Keratinocyte (primary cell): ENCODE measurements around the gene PRPF8. TPM values are rescaled to one million over a fixed set of nuclear protein-coding genes. Genes with fewer than 3 reads are reported as not detected.

ENCODE experiments used
- DNase-seq: peaks from one replicate; pipeline ENCODE4 v3.0.0-alpha.2; 2011; ENCODE audit warnings: low read depth, missing footprints, low spot score
- FAIRE-seq: peaks from 2 replicates; lab custom pipeline; 2011; peaks lifted over from hg19 to GRCh38; lab: Jason Lieb, UNC
- H2AFZ ChIP-seq: 2 replicates; pipeline ENCODE4 v1.6.0; 2012; ENCODE audit warnings: low read length, control low read depth, inconsistent platforms; ENCODE audit not compliant: control insufficient read depth
- H3K27ac ChIP-seq: 2 replicates; pipeline ENCODE4 v1.5.1; 2011; ENCODE audit warnings: low read length; ENCODE audit not compliant: control insufficient read depth, insufficient read depth
- H3K27me3 ChIP-seq: 3 replicates; pipeline ENCODE4 v1.6.0; 2011; ENCODE audit warnings: low read length; ENCODE audit not compliant: control insufficient read depth, insufficient read depth; ENCODE audit errors: extremely low read depth
- H3K36me3 ChIP-seq, 2 experiments: 2 replicates in 1 of 2; 3 replicates in 1 of 2; pipeline ENCODE4 v1.5.1; 2011; ENCODE audit warnings: low read length in 2 of 2, mild to moderate bottlenecking in 1 of 2; ENCODE audit not compliant: control insufficient read depth in 2 of 2, insufficient read depth in 2 of 2; ENCODE audit errors: extremely low read depth in 1 of 2
- H3K4me1 ChIP-seq: 3 replicates; pipeline ENCODE4 v1.5.1; 2011; ENCODE audit warnings: low read length; ENCODE audit not compliant: control insufficient read depth, insufficient read depth; ENCODE audit errors: extremely low read depth
- H3K4me2 ChIP-seq: 3 replicates; pipeline ENCODE4 v1.6.0; 2011; ENCODE audit warnings: low read depth, low read length; ENCODE audit not compliant: control insufficient read depth, insufficient read depth; ENCODE audit errors: extremely low read depth
- H3K4me3 ChIP-seq, 3 experiments: fragments of 200-600 bp in 1 of 3; sonication (generic) in 1 of 3; 2 replicates in 2 of 3; 3 replicates in 1 of 3; pipeline ENCODE4 v1.5.1; 2011 to 2016; ENCODE audit warnings: low read length in 3 of 3, mild to moderate bottlenecking in 3 of 3, control low read depth in 2 of 3, inconsistent platforms in 1 of 3, low read depth in 1 of 3, mixed read lengths in 1 of 3, mixed run types in 1 of 3, moderate library complexity in 1 of 3; ENCODE audit not compliant: control insufficient read depth in 2 of 3, insufficient read depth in 2 of 3; ENCODE audit errors: extremely low read depth in 1 of 3
- H3K79me2 ChIP-seq: 2 replicates; pipeline ENCODE4 v1.6.0; 2012; ENCODE audit warnings: low read length; ENCODE audit not compliant: control insufficient read depth, insufficient read depth
- H3K9ac ChIP-seq: 3 replicates; pipeline ENCODE4 v1.6.0; 2011; ENCODE audit warnings: low read length; ENCODE audit not compliant: control insufficient read depth, insufficient read depth; ENCODE audit errors: extremely low read depth
- H3K9me1 ChIP-seq: 3 replicates; pipeline ENCODE4 v1.6.0; 2011; ENCODE audit warnings: low read length; ENCODE audit not compliant: control insufficient read depth, insufficient read depth; ENCODE audit errors: extremely low read depth
- H3K9me3 ChIP-seq: 2 replicates; pipeline ENCODE4 v1.5.1; 2012; ENCODE audit warnings: low read depth, low read length; ENCODE audit not compliant: control insufficient read depth
- H4K20me1 ChIP-seq: 3 replicates; pipeline ENCODE4 v1.6.0; 2011; ENCODE audit warnings: low read length; ENCODE audit not compliant: control insufficient read depth, insufficient read depth; ENCODE audit errors: extremely low read depth
- EZH2 ChIP-seq: IDR thresholded peaks from one replicate; pipeline ENCODE4 v1.6.1; 2012; ENCODE audit warnings: inconsistent platforms, mild to moderate bottlenecking, low read length, moderate library complexity
- dilution Hi-C: fragments of 300-500 bp; cut with MboI; formaldehyde crosslinking; loops from one replicate; pipeline ENCODE4 v1.7.0; 2020; ENCODE audit warnings: low sequenced_read_pairs; ENCODE audit not compliant: extremely low pct_ligation_motif_present
- polyA plus RNA-seq, 5 experiments: library from polyadenylated mRNA; depleted of rRNA in 3 of 5; stranded (reverse) in 3 of 5; stranded (forward) in 1 of 5; unstranded in 1 of 5; fragments of >200 nt; gene quantifications; 1 replicate in 1 of 5; 2 replicates in 3 of 5; 3 replicates in 1 of 5; pipeline versions ENCODE4 v1.2.1 to v1.2.3, GENCODE V29; 2011 to 2012; ENCODE audit warnings: missing spikeins in 2 of 5, low read depth in 1 of 5, low replicate concordance in 1 of 5
- TF ChIP-seq, protein P1 (sequence below), 3 experiments: IDR thresholded peaks in 1 of 3; conservative IDR thresholded peaks in 1 of 3; optimal IDR thresholded peaks in 1 of 3; 2 replicates in 2 of 3; 3 replicates in 1 of 3; pipeline versions ENCODE3 to v1.5.1; 2011; ENCODE audit warnings: low read length in 3 of 3, mild to moderate bottlenecking in 3 of 3, moderate library complexity in 2 of 3, control low read depth in 1 of 3, inconsistent platforms in 1 of 3; ENCODE audit not compliant: insufficient read depth in 2 of 3; ENCODE audit errors: extremely low read depth in 1 of 3

PRPF8 gene
- polyA plus RNA-seq, 1 donor (not counting 4 experiments of a cell fraction or from before 2014, with no cell fraction given), result 97.5 TPM

DNA sequence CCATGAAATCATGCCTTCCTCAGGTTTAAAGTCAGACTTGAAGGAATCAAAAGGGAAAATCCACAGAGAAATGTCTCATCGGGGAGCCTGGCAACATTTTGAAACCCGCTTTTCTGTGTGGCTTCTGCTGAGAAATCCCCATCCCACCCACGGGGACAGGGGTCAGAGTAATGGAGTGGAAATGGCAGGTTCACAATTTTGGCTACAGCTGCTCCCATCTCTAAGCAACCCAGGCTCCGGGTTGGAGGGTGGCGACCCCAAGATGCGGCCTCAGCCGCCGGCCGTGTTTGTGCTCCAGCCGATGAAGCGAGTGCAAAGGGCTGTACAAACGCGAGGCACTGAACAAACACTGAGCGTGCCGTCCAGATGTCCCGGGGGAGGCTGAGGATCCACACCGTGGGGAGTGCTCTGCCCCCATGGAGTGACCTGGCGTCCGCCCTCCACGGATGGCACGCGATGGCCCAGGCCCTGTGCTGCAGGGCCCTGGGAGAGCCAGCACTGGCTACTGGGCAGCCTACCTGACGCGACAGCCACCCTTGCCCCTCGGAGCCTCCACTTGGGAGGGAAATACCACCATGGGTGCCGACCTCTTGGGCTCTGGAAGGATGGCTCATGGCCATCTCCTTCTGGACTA, 78.2 kb downstream of the PRPF8 start:
- DNase-seq, result no peak
- H3K27ac ChIP-seq, result no peak overlapping the region
- dilution Hi-C loops, result no loop called here
- H3K9me3 ChIP-seq, result peaks cover 4% of the 10 kb centered on the region
- TF ChIP-seq, protein P1, sequence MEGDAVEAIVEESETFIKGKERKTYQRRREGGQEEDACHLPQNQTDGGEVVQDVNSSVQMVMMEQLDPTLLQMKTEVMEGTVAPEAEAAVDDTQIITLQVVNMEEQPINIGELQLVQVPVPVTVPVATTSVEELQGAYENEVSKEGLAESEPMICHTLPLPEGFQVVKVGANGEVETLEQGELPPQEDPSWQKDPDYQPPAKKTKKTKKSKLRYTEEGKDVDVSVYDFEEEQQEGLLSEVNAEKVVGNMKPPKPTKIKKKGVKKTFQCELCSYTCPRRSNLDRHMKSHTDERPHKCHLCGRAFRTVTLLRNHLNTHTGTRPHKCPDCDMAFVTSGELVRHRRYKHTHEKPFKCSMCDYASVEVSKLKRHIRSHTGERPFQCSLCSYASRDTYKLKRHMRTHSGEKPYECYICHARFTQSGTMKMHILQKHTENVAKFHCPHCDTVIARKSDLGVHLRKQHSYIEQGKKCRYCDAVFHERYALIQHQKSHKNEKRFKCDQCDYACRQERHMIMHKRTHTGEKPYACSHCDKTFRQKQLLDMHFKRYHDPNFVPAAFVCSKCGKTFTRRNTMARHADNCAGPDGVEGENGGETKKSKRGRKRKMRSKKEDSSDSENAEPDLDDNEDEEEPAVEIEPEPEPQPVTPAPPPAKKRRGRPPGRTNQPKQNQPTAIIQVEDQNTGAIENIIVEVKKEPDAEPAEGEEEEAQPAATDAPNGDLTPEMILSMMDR (optimal IDR thresholded peaks at IDR 0.05 in 1 of 3, IDR thresholded peaks at IDR 0.05 in 1 of 3, conservative IDR thresholded peaks at IDR 0.05 in 1 of 3; ENCODE audit: extremely low read depth in 1 of 3, insufficient read depth in 2 of 3, low read length in 3 of 3), result no peak
- TF ChIP-seq EZH2, result no peak
- H3K79me2 ChIP-seq, result no peaks in the 10 kb centered on the region
- FAIRE-seq, result no peak
- H4K20me1 ChIP-seq, result no peaks in the 10 kb centered on the region
- no peak overlapping the region for H3K4me2 ChIP-seq
- peaks cover 13% of the 10 kb centered on the region for H3K4me1 ChIP-seq
- no peaks in the 10 kb centered on the region for H3K9me1 ChIP-seq
- no peaks in the 10 kb centered on the region for H3K27me3 ChIP-seq
- no peak overlapping the region for H2AFZ ChIP-seq
- H3K36me3 ChIP-seq, result peaks cover 0 to 3% of the 10 kb centered on the region in 2 experiments
- H3K9ac ChIP-seq, result no peak overlapping the region
- no peak overlapping the region for H3K4me3 ChIP-seq

DNA sequence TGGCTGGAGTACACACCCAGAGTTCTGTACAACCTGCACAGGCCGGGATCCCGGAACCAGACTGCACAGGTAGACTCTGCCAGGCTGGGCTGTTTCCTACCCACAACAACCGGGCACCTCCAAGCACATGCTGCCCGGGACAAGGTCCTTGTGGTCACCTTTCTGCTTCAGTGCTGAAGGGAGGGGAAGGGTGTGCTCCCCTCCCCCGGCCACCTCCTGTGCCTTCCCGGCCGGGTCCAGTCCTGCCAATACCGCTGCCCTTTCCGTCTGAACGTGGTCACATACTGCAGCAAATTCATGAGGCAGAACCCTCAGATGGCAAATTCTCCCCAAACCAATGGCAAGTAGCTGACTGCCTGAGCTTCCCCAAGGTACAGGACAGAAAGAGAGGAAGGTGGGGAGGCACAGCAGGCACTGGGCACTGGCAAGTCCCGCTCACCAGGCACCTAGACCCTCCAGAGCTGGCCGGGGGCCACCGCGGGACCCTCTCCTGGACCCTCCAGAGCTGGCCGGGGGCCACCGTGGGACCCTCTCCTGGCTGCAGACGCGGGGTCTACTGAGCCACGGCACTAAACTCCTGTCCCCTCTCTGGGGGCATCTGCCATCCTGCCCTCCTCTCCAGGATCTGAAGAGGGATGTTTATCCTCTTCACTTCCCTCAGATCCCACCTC, 78.9 kb downstream of the PRPF8 start:
- DNase-seq (no peak), FAIRE-seq (no peak)
- Histone ChIP-seq H3K9ac (no peak overlapping the region), H4K20me1 (no peaks in the 10 kb centered on the region), H3K4me3 (no peak overlapping the region), H3K4me2 (no peak overlapping the region), H3K9me3 (peaks cover 4% of the 10 kb centered on the region), H3K4me1 (peaks cover 13% of the 10 kb centered on the region), H3K36me3 (peaks cover 0 to 3% of the 10 kb centered on the region in 2 experiments), H3K9me1 (no peaks in the 10 kb centered on the region), H3K27me3 (no peaks in the 10 kb centered on the region), H2AFZ (no peak overlapping the region), H3K27ac (no peak overlapping the region), H3K79me2 (no peaks in the 10 kb centered on the region)
- dilution Hi-C loops, result no loop called here
- TF ChIP-seq EZH2, result no peak
- TF ChIP-seq, protein P1 (optimal IDR thresholded peaks at IDR 0.05 in 1 of 3, IDR thresholded peaks at IDR 0.05 in 1 of 3, conservative IDR thresholded peaks at IDR 0.05 in 1 of 3; ENCODE audit: extremely low read depth in 1 of 3, insufficient read depth in 2 of 3, low read length in 3 of 3), result no peak
